SU-DHL-6 (cell line): Measurements from ENCODE around the gene RARA.

Source experiments
- CTCF ChIP-seq: fragments of 200-600 bp; sonication (generic); IDR thresholded peaks from one replicate; pipeline ENCODE4 v1.5.1; 2017; ENCODE audit warnings: antibody characterized with exemption, mild to moderate bottlenecking, low read length, moderate library complexity; ENCODE audit not compliant: insufficient read depth, poor library complexity, severe bottlenecking
- EZH2phosphoT487 ChIP-seq: fragments of 200-600 bp; sonication (generic), shearing (Covaris generic); conservative IDR thresholded peaks from 2 replicates; pipeline ENCODE4 v1.6.1; 2018; ENCODE audit warnings: mild to moderate bottlenecking, antibody characterized with exemption, low read length, moderate library complexity, mixed read lengths

- no peak for TF ChIP-seq CTCF
- TF ChIP-seq EZH2phosphoT487: no peak
Observed at GRCh38 chr17:40402668-40403067, 93.7 kb downstream of the RARA start.
